ACHN (cell line): ENCODE results near the gene PCK1.

Source experiments
- DNase-seq: peaks from one replicate; pipeline ENCODE4 v3.0.0-alpha.2; 2015
- in situ Hi-C: cut with HindIII; loops from 2 replicates; pipeline ENCODE4 v1.10.0; 2017; ENCODE audit warnings: low sequenced_read_pairs, low pct_ligation_motif_present, low pct_unique_long_range_greater_than_20kb

Gene PCK1

DNA sequence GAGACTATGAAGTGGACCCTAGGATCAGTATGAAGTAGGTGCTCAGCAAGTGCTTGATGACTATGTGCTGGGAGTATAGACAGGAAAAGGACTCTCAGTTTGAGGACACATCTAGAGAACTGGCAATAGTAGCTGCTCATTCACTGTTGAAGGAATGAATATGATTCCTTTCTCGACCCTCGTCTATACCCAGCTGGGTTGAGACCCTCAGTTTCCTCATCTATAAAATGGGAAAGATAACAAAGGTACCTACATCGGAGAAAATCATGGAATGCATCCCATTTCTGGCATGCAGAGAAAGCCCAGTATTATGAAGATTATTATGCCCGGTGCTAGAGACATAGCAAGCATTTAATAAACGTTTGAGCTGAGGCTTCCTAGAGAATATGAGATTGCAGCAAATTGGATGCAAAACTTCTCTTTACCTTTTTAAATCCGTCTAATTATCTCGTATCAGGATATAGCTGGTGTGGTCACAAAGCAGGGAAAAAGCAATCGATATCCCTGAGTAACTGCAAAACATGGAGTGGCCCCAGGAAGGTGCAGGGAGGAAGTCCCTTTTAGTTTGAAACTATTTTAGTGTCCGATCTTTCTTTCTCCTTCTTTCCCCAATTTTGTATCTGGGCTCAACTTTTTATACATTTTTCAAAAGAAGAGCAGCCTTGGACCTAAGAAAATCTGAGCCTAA, 2.8 kb upstream of the PCK1 start:
- DNase-seq = no peak
- in situ Hi-C loops = no loop called here

DNA sequence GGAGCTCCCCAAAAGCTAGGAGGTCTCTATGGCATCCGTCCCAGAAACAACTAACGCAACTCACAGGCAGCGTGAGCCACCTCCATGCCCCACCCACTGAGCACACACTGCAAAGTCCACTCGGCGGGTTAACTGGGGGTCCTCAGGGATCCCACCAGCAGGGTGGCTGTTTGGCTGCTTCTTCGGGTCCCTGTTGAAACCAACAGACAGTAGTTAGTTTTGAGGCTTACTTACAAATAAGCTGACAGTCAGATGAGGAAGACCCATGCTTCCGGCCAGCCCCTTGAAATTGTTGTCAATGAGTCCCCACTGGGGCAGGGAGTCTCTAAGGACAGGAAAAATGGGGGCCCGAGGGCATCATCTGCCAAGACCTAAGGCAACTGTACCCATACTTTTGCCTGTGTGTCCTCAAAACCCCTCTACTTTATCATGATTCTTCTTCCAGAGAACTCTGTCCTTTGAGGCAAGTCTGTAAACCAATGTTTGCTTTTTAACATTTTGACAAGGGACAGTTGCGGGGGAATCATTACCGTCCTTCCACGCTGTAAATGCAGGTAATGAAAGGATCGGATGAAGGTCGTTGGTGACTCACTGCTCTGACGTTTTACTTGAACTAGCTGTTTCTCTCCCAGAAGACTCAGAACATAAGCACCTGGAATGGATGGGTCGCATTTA, 2.2 kb upstream of the PCK1 start:
- in situ Hi-C loops = no loop called here
- DNase-seq = no peak

- no peak for DNase-seq
- in situ Hi-C loops = no loop called here
Observed at GRCh38 chr20:57559289-57559634, 1.6 kb upstream of the PCK1 start.

DNA sequence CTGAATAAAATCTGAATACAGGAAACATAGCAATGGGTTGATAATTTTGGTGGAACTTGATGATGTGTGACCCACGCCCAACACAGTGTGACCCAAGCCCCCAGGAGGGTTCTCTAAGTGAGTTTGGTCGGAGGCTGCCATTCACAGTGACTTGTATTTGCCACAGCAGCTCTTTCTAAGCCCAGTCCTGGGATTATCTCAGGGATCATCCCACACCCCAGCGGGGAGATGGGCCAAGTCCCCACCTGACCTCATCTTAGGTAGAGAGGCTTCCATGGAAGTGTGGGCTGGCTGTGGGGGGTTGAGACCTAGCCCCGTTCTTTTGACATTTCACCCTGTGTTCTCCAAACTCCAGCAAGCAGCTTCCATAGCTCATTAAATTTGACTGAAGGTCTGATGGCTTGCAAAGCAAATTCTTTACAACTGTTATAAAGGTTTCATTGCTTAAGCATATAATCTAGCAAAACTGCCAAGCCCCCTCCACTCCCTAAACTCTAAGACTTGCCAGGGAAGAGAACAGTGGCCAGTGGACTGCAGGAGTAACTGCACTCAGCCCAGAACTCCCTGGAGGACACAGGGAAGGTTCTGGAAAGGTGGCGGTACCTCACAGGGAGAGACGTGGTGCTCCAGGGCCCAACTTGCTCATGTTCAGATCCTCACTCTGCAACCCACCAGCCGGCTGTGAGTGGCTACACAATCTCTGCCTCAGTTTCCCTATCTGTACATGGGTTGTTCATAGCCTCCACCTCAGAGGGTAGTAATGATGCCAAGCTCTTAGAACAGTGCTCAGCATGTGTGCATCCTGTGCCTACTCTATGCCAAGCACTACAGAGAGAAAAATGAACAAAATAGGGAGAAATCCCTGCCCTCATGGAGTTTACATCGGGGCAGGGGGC, 1.0 kb upstream of the PCK1 start:
- no peak for DNase-seq
- in situ Hi-C loops = no loop called here

- no peak for DNase-seq
- in situ Hi-C loops = no loop called here
Observed at GRCh38 chr20:57561356-57562279, 708 bp downstream of the PCK1 start.

DNA sequence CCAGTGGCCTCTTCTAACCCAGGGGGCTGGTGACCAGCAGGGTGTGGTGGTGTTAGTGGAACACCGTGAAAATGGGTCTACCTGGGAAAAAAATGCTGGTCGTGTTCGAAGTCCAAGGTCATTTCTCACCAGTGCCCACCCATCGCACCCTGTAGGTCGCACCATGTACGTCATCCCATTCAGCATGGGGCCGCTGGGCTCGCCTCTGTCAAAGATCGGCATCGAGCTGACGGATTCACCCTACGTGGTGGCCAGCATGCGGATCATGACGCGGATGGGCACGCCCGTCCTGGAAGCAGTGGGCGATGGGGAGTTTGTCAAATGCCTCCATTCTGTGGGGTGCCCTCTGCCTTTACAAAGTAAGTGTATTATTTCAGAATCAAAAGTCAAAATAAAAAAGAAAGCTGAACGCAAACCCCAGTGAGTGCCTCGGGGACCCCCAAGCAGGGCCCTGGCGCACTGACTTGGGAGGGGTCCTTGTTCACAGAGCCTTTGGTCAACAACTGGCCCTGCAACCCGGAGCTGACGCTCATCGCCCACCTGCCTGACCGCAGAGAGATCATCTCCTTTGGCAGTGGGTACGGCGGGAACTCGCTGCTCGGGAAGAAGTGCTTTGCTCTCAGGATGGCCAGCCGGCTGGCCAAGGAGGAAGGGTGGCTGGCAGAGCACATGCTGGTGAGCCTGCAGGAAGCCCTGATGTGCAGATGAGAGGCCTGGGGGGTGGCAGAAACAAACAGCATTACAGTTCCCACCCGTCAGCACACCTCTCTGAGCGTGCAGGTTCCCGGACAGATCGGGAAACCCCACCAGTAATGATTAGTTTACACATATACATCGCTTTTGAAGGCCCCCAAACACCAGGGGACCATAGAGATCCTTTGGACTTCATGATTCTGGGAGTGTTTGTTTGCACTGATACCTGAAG, 1.9 kb downstream of the PCK1 start:
- DNase-seq = no peak

DNA sequence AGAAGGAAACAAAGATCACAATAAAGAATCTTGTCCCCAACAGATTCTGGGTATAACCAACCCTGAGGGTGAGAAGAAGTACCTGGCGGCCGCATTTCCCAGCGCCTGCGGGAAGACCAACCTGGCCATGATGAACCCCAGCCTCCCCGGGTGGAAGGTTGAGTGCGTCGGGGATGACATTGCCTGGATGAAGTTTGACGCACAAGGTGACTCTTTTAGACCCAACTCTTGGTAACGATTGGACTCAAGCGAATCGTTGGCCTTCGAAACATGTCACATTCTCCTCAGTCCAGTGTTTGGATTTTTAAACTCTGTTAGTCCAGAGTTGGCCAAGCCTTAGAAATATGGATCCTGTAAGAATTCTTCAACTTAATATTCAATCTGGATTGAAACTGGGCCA, 2.6 kb downstream of the PCK1 start:
- no peak for DNase-seq
- in situ Hi-C loops = no loop called here

More for the DNA sequence above, 1.9 kb downstream of the PCK1 start:
- in situ Hi-C loops = no loop called here

GRCh38 chr20:57564180-57564802, 3.4 kb downstream of the PCK1 start:
- in situ Hi-C loops = no loop called here
- no peak for DNase-seq

DNA sequence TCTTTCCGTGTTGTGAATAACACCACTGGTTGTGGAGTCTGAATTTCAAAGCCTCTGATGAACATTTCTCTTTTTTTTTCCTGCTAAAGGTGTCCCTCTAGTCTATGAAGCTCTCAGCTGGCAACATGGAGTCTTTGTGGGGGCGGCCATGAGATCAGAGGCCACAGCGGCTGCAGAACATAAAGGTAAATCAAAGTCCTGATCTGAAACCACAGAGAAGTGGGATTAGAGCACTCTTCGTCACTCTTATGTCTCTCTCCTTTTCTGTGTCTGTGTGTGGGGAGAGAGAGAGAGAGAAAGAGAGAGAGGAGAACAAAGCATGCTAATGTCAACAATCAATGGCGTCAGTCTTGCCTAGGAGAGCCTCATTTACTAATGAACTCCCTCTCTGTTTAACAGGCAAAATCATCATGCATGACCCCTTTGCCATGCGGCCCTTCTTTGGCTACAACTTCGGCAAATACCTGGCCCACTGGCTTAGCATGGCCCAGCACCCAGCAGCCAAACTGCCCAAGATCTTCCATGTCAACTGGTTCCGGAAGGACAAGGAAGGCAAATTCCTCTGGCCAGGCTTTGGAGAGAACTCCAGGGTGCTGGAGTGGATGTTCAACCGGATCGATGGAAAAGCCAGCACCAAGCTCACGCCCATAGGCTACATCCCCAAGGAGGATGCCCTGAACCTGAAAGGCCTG, 4.2 kb downstream of the PCK1 start:
- DNase-seq = no peak
- in situ Hi-C loops = no loop called here

GRCh38 chr20:57566399-57566798, 5.5 kb downstream of the PCK1 start:
- no peak for DNase-seq
- in situ Hi-C loops = no loop called here

DNA sequence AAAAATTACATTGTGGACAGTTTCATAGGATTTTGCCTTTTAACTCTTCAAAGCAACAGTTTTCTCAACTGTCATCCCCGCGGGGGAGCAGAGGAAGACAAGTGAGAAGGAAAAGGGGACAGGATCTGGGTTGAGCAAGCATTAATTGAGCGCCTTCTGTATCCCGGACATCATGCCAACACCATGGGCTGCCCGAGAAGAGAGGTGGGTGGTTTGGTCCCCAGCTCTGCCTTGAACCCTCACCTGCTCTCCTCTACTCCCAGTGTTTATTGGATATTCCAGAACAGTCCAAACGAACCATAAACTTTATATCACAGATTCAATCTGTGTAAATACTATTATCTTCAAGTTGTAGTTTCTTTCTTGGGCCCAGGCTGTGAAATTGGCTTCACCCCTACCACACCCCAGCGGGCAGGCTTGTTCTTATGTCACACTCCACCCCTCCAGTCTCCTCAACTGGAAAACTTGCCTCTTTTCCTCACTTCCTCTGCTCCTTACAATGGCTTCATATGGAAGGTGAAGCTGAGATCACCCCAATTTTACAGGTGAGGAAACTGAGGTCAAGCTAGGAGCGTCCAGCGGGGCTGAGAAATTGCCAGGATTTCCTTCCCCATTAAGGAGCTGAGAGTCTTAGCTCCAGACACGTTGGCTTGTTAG, 6.0 kb downstream of the PCK1 start:
- in situ Hi-C loops = no loop called here
- no peak for DNase-seq

GRCh38 chr20:57567471-57568079, 6.7 kb downstream of the PCK1 start:
- in situ Hi-C loops = no loop called here
- DNase-seq = no peak

DNA sequence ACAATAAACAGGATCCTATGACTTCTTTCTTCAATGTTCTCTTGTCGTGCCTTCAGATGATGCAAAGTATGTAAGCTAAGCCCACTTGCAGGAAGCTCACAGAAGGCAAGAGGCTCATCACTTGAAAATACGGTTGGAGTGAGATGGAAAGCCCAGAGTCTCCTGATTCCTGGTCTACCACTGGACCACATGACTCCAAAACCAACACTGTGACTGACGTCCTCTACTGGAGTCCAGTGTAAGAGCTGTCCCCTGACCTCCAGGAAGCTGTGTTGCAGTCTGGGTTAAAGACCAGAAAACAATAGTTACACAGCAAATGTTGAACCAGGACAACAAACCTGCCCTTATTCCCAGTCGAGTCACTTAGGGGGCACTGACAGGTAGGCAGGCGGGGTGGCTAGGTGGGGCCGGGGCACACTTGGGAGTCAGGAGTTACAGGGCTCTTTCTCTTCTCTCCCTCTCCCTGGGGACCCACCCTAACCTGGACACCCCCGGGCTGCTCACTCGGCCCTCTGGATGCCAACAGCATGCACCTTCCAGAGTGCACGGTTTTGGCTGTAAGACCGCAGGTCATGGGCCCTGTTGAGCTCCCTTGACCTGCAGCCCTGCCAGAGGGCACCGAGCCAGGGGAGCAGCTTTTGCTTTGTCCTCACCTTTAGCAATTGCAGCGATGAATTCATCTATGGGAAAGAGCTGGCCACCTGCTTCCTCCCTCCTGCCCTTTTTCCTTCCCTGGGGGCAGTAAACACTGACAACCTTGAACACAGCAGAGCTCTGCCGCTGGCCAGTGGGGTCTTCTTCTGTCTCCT, 7.4 kb downstream of the PCK1 start:
- in situ Hi-C loops = no loop called here
- DNase-seq = no peak

GRCh38 chr20:57568960-57569359, 8.1 kb downstream of the PCK1 start:
- no peak for DNase-seq
- in situ Hi-C loops = no loop called here
